ENCODE results near the gene ZNF264.

ZNF264 gene

DNA sequence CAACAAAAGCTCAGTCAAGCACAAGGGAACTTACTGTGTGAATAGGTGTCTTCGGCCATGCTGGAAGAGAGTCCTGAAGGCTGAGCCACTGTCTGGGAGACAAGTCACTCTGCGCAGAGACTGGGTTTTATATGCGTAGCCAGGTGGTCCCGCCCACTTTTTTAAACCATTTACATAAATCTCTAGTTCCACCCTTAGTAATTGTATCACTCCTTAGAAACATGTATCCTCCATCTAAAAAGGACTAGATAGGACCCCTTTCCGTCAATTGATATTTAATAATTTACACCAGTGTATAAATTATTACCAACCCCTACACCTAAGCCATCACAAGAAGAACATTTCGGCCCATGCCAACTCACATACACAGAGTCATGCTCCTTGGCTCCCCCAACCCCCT, 23.9 kb upstream of the ZNF264 start, which contains the start of gene DUXA:
Gene DUXA, minus strand, starts transcription at position 101 of the 400 bp plus-strand sequence. Its CDS starts 42 bp downstream, at position 59.
- TF ChIP-seq ZBTB7A (IDR thresholded peaks at IDR 0.05; ENCODE audit: low read depth) = no peak
- no peak for TF ChIP-seq USF1 (IDR thresholded peaks at IDR 0.05)

DNA sequence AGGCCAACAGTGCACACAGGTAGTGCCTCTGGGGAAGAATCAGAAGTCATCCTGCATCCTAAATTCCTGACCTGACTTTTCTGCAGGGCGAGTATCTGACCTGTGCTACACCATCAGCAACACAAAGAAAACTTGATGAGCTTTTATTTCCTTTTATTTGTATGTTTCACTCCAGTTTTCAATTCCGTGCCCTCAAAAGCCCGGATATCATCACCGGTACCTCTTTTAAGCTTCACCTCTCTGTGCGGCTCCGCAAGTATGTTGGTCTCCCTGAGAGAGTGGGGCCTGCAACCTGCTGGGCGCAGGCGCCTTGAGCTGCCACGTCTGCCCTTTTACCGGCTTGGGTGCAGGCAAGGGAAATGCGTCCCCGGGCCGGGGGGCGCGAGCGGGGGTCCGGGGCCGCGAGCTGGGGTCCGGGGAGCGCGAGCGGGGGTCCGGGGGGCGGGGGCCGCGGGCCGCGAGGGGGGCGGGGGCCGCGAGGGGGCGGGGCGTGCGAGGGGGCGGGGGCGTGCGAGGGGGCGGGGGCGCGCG, 19.7 kb upstream of the ZNF264 start:
- TF ChIP-seq ZBTB7A (IDR thresholded peaks at IDR 0.05; ENCODE audit: low read depth) = peak; percentile 39; the same call in 1 of the 2 replicates
- TF ChIP-seq, protein P1, sequence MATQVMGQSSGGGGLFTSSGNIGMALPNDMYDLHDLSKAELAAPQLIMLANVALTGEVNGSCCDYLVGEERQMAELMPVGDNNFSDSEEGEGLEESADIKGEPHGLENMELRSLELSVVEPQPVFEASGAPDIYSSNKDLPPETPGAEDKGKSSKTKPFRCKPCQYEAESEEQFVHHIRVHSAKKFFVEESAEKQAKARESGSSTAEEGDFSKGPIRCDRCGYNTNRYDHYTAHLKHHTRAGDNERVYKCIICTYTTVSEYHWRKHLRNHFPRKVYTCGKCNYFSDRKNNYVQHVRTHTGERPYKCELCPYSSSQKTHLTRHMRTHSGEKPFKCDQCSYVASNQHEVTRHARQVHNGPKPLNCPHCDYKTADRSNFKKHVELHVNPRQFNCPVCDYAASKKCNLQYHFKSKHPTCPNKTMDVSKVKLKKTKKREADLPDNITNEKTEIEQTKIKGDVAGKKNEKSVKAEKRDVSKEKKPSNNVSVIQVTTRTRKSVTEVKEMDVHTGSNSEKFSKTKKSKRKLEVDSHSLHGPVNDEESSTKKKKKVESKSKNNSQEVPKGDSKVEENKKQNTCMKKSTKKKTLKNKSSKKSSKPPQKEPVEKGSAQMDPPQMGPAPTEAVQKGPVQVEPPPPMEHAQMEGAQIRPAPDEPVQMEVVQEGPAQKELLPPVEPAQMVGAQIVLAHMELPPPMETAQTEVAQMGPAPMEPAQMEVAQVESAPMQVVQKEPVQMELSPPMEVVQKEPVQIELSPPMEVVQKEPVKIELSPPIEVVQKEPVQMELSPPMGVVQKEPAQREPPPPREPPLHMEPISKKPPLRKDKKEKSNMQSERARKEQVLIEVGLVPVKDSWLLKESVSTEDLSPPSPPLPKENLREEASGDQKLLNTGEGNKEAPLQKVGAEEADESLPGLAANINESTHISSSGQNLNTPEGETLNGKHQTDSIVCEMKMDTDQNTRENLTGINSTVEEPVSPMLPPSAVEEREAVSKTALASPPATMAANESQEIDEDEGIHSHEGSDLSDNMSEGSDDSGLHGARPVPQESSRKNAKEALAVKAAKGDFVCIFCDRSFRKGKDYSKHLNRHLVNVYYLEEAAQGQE (IDR thresholded peaks at IDR 0.05; ENCODE audit: low read depth) = no peak

DNA sequence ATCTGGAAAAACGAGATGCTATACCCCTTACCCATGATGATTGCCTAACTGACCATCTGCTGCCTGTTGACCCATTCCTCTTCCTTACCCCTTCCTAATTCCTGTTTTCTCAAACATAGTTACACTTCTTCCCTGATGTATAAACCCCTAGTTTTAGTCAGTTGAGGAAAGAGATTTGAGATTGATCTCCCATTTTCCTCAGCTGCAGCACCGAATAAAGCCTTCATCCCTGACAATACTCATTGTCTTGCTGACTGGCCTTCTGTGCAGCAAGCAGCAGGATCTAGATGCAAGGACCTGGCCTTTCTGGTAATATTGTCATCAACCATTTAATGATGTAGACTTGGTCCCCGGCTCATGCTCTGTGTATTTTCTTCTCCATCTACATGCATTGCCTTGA, 999 bp upstream of the ZNF264 start:
- TF ChIP-seq TEAD4 (IDR thresholded peaks at IDR 0.05) (no peak), TCF12 (IDR thresholded peaks at IDR 0.05; ENCODE audit: low read depth) (no peak), NFIC (IDR thresholded peaks at IDR 0.05) (no peak), RAD21 (IDR thresholded peaks at IDR 0.05; ENCODE audit: low read depth) (no peak), CEBPB (IDR thresholded peaks at IDR 0.05) (no peak), EGR1 (IDR thresholded peaks at IDR 0.05) (no peak), YY1 (IDR thresholded peaks at IDR 0.05; ENCODE audit: low read depth) (no peak), ZBTB7A (IDR thresholded peaks at IDR 0.05; ENCODE audit: low read depth) (no peak)
- TF ChIP-seq, protein P1 (IDR thresholded peaks at IDR 0.05; ENCODE audit: low read depth) = no peak

DNA sequence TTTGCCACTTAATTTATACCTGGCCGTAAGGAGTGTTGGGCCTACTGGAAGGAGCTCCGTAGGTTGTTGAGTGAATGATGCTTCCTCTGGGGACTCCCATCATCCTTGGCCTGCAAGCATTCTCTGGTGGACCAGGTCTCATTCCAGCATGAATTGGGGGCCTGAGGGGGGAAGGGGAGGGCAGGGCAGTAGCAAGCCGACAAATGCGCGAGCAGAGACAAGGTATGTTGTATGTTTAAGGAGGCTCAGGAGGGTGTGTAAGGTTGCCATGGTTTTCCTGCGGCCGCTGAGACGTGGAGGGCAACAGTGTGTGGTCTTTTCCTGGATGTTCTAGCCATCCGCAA, 749 bp downstream of the ZNF264 start:
- TF ChIP-seq NFIC (IDR thresholded peaks at IDR 0.05) (no peak), TCF12 (IDR thresholded peaks at IDR 0.05; ENCODE audit: low read depth) (no peak), CEBPB (IDR thresholded peaks at IDR 0.05) (no peak), TEAD4 (IDR thresholded peaks at IDR 0.05) (no peak), EGR1 (IDR thresholded peaks at IDR 0.05) (no peak), TAF1 (IDR thresholded peaks at IDR 0.05; ENCODE audit: low read depth) (no peak), EP300 (IDR thresholded peaks at IDR 0.05; ENCODE audit: borderline replicate concordance) (no peak), RAD21 (IDR thresholded peaks at IDR 0.05; ENCODE audit: low read depth) (no peak), ZBTB7A (IDR thresholded peaks at IDR 0.05; ENCODE audit: low read depth) (no peak), YY1 (IDR thresholded peaks at IDR 0.05; ENCODE audit: low read depth) (no peak), USF1 (IDR thresholded peaks at IDR 0.05) (no peak), MAX (IDR thresholded peaks at IDR 0.05) (no peak), FOXM1 (IDR thresholded peaks at IDR 0.05; ENCODE audit: borderline replicate concordance, low read depth) (no peak)
- TF ChIP-seq, protein P1 (IDR thresholded peaks at IDR 0.05; ENCODE audit: low read depth) = no peak

- TF ChIP-seq, protein P1 (IDR thresholded peaks at IDR 0.05; ENCODE audit: low read depth) = no peak
- TF ChIP-seq MAX (IDR thresholded peaks at IDR 0.05) = no peak
- no peak for TF ChIP-seq ZBTB7A (IDR thresholded peaks at IDR 0.05; ENCODE audit: low read depth)
- TF ChIP-seq FOXM1 (IDR thresholded peaks at IDR 0.05; ENCODE audit: borderline replicate concordance, low read depth) = no peak
- TF ChIP-seq TCF12 (IDR thresholded peaks at IDR 0.05; ENCODE audit: low read depth) = no peak
Observed at GRCh38 chr19:57192993-57193392, 1.7 kb downstream of the ZNF264 start.

Measured in Ishikawa (cell line).